NCI-H526 treated with DMSO at 0.1 percent for 48 hours (cell line): Measurements from ENCODE around the gene DEDD2.
"Not testable (repeated sequence)": the region's sequence is repeated elsewhere in the genome, so short reads cannot be mapped to it uniquely, and the experiment has no call there.

Source experiments
- DNase-seq: peaks from one replicate; lab custom pipeline; 2025; lab: John Stamatoyannopoulos, UW

DEDD2 gene

DNA sequence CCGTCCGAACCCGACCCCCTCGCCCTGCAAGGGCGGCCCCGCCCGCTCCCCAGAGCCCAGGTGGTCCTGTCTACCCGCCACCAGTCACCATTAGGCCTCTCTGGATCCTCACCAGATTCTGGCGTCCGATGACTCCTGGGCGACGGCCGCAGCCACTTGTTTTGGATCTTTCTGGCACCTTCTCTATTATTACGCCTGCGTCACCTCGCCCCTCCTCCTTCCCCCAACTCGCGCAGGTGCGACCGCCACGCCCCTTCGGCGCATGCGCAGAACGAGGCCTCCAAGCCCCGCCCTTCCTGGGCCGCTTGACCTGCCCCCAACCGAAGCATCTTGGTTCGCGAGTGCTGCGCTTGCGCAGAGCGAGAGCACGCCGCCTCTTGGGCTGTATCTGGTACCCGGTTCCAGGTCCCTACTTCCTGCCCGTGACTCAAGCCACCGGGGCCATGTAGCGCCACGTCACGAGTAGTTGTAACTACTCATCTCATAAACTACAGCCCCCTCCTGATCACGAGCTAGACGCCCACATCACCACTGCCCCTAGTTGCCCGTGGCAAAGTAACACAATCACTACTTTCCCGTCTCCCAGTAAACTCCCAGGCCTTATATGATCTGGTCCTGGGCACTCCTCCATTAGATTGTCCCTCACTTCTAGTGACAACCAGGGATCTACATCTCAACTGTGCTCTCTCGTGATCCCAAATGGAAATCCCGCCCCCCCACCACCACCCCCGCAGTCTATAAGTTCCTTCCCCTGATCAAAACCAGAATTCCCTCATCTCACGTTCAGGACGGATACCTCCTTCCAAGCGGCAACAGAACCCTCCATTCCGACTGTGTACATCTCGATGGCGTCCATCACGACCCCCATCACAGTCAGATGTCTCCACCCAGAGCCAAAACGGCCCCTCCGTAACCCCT, at the start of gene DEDD2:
TSS of gene DEDD2 (minus strand) at position 158 of the 918 bp plus-strand sequence. CDS start 670 bp downstream, outside the sequence.
- peak; percentile 96 for DNase-seq

GRCh38 chr19:42266928-42267603, 49.6 kb upstream of the DEDD2 start:
- DNase-seq = not testable (repeated sequence)

- not testable (repeated sequence) for DNase-seq
Observed at GRCh38 chr19:42266105-42266504, 48.6 kb upstream of the DEDD2 start.

- no peak for DNase-seq
Observed at GRCh38 chr19:42261763-42262162, 44.3 kb upstream of the DEDD2 start.

DNA sequence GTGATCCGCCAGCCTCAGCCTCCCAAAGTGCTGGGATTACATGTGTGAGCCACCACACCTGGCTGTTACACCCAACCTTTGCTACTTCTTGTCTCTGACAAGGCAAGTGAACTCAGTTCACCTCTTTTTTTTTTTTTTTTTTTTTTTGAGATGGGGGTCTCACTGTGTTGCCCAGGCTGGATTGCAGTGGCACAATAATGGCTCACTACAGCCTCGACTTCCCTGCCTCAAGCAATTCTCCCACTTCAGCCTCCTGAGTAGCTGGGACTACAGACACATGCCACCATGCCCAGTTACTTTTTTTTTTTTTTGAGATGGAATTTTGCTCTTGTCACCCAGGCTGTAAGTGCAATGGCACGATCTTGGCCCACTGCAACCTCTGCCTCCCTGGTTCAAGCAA, 40.4 kb upstream of the DEDD2 start:
- DNase-seq = not testable (repeated sequence)

DNA sequence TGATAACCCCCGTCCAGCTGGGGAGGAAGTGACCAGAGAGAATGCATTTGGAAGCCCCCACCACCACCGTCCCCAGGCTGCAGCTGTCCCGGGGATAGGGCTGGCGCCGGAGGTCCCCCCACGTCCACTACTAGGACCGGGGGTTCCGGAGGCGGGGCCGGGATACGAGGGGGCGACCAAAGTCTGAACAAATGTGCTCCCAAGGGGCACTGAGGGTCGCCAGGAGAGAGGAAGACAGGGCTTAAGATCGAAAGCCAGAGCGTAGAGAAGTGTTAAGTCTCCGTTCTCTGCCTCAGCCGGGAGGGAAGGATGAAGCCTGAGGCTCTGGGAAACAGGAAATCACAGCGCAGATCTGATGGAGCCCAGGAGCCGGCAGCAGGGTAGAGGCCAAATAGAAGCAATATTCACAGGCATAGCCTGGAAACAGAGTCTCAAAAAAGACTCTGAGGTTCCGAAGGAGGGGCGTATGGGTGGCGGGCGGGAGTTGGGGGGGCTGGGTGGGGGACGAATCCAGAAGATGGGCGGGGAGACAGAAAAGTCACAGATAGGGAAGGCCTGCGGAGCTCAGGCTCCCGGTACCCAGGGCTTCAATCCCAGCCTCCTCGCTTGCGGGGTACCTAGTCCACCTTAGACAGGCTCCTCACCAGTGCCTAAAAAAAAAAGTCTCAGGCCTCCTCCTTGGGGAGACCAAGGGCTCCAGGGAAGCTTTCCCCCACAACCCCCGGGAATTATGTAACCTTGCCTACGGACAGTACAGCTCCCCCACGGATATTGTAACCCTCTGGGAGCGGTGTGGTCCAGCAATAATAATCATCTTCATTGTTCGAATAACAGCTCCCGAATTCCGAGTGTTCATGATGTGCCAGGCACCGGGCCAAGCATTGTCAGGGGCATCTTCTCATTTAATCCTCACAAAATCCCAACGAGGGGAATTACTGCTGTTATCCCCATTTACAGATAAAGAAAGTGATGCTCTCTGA, 38.6 kb upstream of the DEDD2 start:
- peak; percentile 33 for DNase-seq

DNA sequence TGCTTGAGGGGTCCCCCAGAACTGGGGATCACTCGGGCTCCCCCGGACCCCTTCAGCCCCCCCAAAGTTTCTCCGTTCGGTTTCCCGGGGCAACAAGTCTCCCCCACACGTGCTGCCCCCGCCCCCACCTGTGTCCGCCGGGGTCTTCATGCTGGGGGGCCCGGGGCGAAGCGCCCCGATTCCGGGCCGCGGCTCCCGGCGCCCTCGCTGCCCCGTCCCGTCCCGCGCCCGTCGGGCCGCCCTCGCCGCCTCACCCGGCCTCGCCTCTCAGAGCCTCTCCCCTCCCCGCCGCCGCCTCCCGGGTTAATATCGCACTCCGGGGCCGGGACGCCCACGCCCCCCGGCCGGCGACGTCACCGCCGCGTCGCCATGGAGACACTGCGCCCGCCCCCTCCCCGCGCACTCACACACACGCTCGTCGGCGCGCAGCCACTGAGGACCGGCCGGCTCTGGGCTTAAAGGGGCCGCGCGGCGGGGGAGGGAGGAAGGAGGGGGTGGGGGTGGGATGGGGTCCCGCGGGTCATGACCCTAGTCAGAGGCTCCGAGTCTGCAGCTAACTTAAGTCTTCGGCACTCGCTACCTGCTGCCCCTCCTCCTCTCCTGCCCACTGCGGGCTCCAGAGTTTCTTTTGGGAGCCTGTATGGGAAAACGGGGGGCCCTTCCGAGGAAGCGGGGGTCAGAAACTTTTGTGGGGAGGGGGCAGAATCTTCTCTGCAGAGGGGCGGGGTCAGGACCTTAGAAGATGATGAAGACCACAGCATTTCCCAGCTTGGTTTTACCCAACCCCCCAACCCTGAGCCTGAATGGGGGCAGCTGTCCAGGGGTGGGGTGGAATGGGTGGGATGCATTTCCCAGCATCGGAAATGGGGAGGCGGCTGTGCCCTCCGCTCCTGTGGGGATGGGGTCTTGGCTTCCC, 37.6 kb upstream of the DEDD2 start, which contains the start of gene ERF:
TSS of gene ERF (minus strand) at position 279 of the 916 bp plus-strand sequence. CDS start at position 150, 129 bp downstream.
- DNase-seq = peak; percentile 76

GRCh38 chr19:42254089-42254849, 36.8 kb upstream of the DEDD2 start:
- DNase-seq = peak; percentile 43

DNA sequence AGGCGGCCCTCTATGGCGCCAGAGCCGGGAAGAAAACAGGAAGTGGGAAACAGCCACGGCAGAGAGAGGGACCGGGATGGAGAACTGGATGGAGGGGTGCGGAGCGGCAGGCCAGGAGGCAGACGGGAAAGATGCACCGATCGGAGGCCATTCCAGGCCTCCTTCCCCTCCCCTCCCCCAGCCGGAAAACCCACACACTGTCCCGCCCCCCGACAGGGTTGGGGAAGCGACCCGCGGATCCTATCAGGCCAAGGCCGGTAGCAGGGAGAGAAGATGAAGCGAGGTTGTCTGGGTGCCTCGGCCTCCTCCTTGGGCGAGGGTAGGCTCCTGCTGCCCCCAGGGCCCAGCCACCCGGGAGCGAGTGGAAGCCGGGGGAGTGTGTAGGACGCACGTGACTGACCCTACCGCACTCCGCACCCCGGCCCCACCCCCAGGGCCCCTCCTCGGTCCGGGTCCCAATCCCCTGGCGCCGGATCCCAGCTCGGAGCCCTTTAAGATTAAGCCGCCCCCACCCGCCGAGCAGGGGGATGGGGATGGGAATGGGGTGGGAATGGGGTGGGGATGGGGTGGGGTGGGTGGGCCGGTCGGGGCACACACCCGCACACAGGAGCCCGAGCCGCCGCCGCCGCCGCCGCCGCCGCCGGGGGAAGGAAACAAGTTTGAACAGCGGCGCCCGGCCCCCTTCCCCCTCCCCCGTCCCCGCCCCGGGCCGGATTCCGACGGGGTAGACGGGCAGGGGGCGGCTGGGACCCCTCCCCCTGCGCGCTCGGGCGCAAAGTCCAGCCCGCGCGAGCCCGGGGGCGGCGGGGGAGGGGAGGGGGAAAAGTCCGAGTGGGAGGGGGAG, 36.0 kb upstream of the DEDD2 start:
- DNase-seq = peak; percentile 61

- no peak for DNase-seq
Observed at GRCh38 chr19:42252365-42253244, 35.1 kb upstream of the DEDD2 start.

DNA sequence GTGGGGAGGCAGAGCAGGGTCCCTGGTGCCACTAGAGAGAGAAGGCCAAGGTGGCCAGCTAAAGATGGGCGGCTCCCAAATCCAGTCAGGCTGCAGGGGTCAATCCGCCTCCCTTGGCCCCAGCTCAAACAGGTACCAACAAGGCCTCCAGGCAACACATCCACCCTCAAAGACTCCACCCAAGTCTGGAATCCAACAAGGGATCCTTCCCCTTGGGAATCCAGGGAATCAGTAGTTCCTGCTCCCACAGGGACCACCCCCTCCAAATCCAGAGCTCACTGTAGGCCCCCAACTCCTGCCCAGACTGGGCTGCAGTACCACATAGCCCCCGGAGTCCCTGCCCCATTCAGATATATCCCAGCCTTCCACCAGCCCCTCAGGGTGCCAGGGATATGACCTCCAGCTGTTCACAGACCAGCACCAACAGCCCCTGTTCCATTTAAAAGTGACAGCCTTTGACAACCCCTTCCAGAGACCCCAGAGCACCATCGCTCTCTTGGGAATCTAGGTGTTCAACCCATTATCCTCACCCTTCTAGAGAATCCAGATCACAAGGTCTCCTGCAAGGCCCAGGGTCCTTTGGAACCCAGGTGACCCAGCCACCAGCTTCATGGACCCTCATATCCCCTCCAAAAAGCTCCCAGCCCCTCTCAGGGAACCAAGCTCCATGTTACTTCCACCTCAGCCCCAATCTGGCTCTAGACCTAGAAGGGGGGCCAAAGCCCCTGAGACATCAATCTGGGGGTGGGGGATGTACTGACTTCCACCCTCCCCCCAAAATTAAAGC, 34.3 kb upstream of the DEDD2 start:
- DNase-seq = no peak

DNA sequence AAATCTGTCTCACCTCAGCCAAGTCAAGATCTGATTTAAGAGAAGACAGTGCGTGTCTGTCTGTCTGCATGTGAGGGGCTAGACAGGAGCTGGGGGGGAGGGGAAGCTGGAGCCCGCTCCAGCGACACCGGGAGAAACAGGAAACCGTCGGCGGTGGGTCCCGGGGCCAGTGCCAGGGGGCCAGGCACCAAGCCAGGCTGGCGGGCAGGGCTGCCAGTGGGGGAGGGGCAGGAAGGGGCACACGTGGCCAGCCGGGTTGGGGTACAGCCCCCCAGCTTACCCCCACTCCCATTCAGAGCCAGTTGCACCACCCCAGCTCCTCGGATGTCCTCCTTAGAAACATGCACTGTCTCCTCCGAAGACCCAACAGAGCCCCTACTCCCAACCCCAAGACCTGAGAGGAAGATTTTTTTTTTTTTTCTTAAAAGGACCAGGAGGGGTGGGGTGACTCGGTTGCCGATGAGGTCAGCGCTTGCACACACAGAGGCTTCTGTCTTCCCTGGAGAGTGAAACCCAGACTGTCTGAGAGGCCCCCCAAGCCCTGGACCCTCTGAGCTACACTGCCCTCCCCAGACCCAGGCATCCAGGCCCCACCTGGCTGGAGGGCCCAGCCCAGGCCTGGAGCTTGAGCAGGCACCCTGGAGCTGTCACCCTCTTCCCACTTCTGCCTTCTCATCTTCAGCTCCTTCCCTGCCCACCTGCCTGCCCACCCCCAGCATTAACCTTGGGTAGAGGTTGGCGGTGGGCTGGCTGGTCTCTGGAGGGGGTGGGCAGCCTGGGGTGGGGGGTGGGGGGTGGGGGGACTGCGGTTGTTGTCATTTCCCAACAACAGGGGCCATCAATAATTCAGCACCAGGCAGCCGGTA, 33.4 kb upstream of the DEDD2 start:
- no peak for DNase-seq

DNA sequence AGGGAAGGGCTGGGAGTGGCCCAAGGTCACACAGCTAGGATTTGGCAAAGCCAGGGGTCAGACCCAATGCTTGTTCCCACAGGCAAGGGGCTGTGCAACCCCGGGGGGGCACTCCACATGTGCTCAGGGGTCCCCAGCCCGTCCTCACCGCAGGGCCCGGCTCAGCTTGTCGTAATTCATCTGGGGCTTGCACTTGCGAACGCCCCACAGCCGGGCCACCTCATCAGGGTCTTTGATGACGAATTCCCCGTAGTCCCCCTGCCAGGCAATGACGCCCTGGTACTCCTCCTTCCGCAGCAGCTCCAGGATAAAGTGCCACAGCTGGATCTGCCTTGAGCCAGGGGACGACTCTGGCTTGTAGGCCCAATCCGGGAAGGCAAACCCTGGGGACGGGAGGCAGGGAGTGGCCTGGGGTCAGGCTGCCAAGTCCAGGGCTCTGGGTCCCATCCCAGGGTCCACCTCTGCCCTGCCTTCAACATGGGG, 32.7 kb upstream of the DEDD2 start:
- DNase-seq = no peak

DNA sequence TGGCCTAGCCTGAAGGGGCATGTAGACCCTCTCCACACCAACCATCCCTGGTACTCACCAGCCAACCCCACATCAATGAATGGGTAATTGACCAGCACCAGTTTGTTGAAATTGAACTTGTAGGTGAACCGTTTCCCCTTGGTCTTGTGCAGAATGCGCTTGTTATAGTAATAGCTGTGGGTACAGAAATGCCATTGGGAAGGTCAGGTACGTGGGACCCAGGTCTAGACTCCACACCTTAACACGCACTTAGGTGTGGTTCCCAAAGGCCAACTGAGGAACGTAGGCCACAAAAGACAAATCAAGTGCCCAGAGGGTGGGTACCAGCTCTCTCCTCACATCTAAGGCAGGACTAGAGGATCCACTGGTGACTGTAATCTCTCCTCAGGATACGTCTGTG, 32.3 kb upstream of the DEDD2 start:
- DNase-seq = no peak

GRCh38 chr19:42249149-42249750, 31.8 kb upstream of the DEDD2 start:
- no peak for DNase-seq
